Esophagus squamous epithelium (tissue), 5 donors: ENCODE measurements around the gene CELSR1. TPM values are rescaled to one million over a fixed set of nuclear protein-coding genes. Genes with fewer than 3 reads are reported as not detected.
A peak's percentile ranks its signal among the peaks of the same experiment; 100 is the strongest.

Source experiments
- DNase-seq: peaks from one replicate; lab custom pipeline; 2025; lab: John Stamatoyannopoulos, UW
- H3K27ac ChIP-seq, 4 donors: fragments of 200-600 bp; sonication (generic); one replicate each; pipeline ENCODE4 v1.5.1; 2016 to 2019; ENCODE audit warnings: mild to moderate bottlenecking in 1 of 4
- H3K27me3 ChIP-seq, 4 donors: fragments of 200-600 bp; sonication (generic); 1 replicate in 3 of 4; 2 replicates in 1 of 4; pipeline versions ENCODE4 v1.5.1 to v1.6.0; 2017 to 2021; ENCODE audit warnings: antibody characterized with exemption in 1 of 4
- H3K36me3 ChIP-seq, 3 donors: fragments of 200-600 bp; sonication (generic); one replicate each; pipeline ENCODE4 v1.5.1; 2016 to 2019
- H3K4me1 ChIP-seq, 3 donors: fragments of 200-600 bp; sonication (generic); one replicate each; pipeline ENCODE4 v1.5.1; 2017 to 2019
- H3K4me3 ChIP-seq, 4 donors: fragments of 200-600 bp; sonication (generic); 1 replicate in 3 of 4; 2 replicates in 1 of 4; pipeline ENCODE4 v1.5.1; 2016 to 2019; ENCODE audit warnings: mild to moderate bottlenecking in 2 of 4, moderate library complexity in 1 of 4
- H3K9me3 ChIP-seq, 3 donors: fragments of 200-600 bp; sonication (generic); one replicate each; pipeline ENCODE4 v1.5.1; 2016 to 2019
- CTCF ChIP-seq, 6 experiments: fragments of 450-650 bp in 4 of 6; fragments of 200-600 bp in 2 of 6; sonication (generic) in 2 of 6; IDR thresholded peaks; one replicate each; pipeline ENCODE4 v1.5.1; 2016 to 2019; ENCODE audit warnings: antibody characterized with exemption in 6 of 6, mild to moderate bottlenecking in 4 of 6, moderate library complexity in 4 of 6
- POLR2A ChIP-seq, 4 donors: fragments of 450-650 bp; IDR thresholded peaks; one replicate each; pipeline ENCODE4 v1.6.1; 2017; ENCODE audit warnings: antibody characterized with exemption in 4 of 4, mild to moderate bottlenecking in 4 of 4, moderate library complexity in 3 of 4
- WGBS, 2 donors: methylation state at CpG; one replicate each; pipeline ENCODE4 v1.1.5; 2018; 5-methylcytosine and 5-hydroxymethylcytosine counted together
- intact Hi-C: fragments of 100-400 bp; cut with DNase I; formaldehyde crosslinking; loops from one replicate; pipeline ENCODE4 v1.15.0; 2022
- total RNA-seq, 4 donors: library from RNA; depleted of rRNA; stranded (reverse); fragments of >200 nt; gene quantifications; one replicate each; pipeline ENCODE4 v1.1.0, GENCODE V29; 2016
- donor health status: DM: yes; HTN: yes; CAD: no.

CELSR1 gene
- total RNA-seq, 4 donors from 2014 or later, result 38.7 to 50.6 (median 43.7) TPM

GRCh38 chr22:46581538-46582244, 44.3 kb upstream of the CELSR1 start:
- Histone ChIP-seq H3K27ac (peak overlapping the region in 1 of 4 donors; percentile 89), H3K36me3 (no peaks in the 10 kb centered on the region), H3K4me3 (no peak overlapping the region), H3K4me1 (peaks cover 62 to 94% (median 65%) of the 10 kb centered on the region in 3 donors), H3K27me3 (no peaks in the 10 kb centered on the region), H3K9me3 (no peaks in the 10 kb centered on the region)
- no peak for DNase-seq
- TF ChIP-seq POLR2A (IDR thresholded peaks at IDR 0.05) (no peak), CTCF (IDR thresholded peaks at IDR 0.05) (no peak)
- 71 to 81% methylated on average over 5 to 11 of the region's 14 CpGs for whole genome bisulfite sequencing, 2 donors
- intact Hi-C loops, result no loop called here

- Histone ChIP-seq H3K9me3 (no peaks in the 10 kb centered on the region), H3K36me3 (no peaks in the 10 kb centered on the region), H3K27ac (peak overlapping the region in 3 of 4 donors; percentile 84 to 89 (median 88)), H3K4me3 (no peak overlapping the region), H3K4me1 (peaks cover 62 to 92% (median 68%) of the 10 kb centered on the region in 3 donors), H3K27me3 (no peaks in the 10 kb centered on the region)
- no peak for TF ChIP-seq CTCF (IDR thresholded peaks at IDR 0.05)
- no peak for TF ChIP-seq POLR2A (IDR thresholded peaks at IDR 0.05)
- DNase-seq, result no peak
- 62 to 68% methylated on average over 12 to 13 of the region's 13 CpGs for WGBS, 2 donors
- intact Hi-C loops, result no loop called here
Measured at GRCh38 chr22:46580940-46581537, 43.6 kb upstream of the CELSR1 start.

GRCh38 chr22:46579751-46580449, 42.5 kb upstream of the CELSR1 start:
- Histone ChIP-seq H3K9me3 (no peaks in the 10 kb centered on the region), H3K27me3 (no peaks in the 10 kb centered on the region), H3K27ac (peak overlapping the region; percentile 84 to 89 (median 88)), H3K4me1 (peaks cover 69 to 92% (median 73%) of the 10 kb centered on the region in 3 donors), H3K36me3 (no peaks in the 10 kb centered on the region), H3K4me3 (peak overlapping the region in 1 of 4 donors; percentile 88)
- 69 to 88% methylated on average over 6 to 13 of the region's 14 CpGs for WGBS, 2 donors
- no peak for DNase-seq
- intact Hi-C loops, result no loop called here
- TF ChIP-seq CTCF (IDR thresholded peaks at IDR 0.05) (no peak), POLR2A (IDR thresholded peaks at IDR 0.05) (no peak)

GRCh38 chr22:46578824-46579561, 41.6 kb upstream of the CELSR1 start:
- no peak for DNase-seq
- Histone ChIP-seq H3K27me3 (no peaks in the 10 kb centered on the region), H3K9me3 (no peaks in the 10 kb centered on the region), H3K4me1 (peaks cover 61 to 91% (median 64%) of the 10 kb centered on the region in 3 donors), H3K27ac (peak overlapping the region; percentile 84 to 89 (median 88)), H3K36me3 (no peaks in the 10 kb centered on the region), H3K4me3 (peak overlapping the region; percentile 6 to 88 (median 78))
- 19 to 36% methylated on average over 7 to 8 of the region's 15 CpGs for WGBS, 2 donors
- TF ChIP-seq POLR2A (IDR thresholded peaks at IDR 0.05) (no peak), CTCF (IDR thresholded peaks at IDR 0.05) (no peak)
- intact Hi-C loops, result no loop called here
